Superior temporal gyrus (tissue), 1 donor: ENCODE results near the gene GRM5.
A peak's percentile ranks its signal among the peaks of the same experiment; 100 is the strongest.
"Not testable (repeated sequence)": the region's sequence is repeated elsewhere in the genome, so short reads cannot be mapped to it uniquely, and the experiment has no call there.

Experiments used
- DNase-seq: peaks from one replicate; pipeline ENCODE4 v3.0.0-alpha.2; 2016; ENCODE audit errors: extremely low spot score

GRM5 gene

DNA sequence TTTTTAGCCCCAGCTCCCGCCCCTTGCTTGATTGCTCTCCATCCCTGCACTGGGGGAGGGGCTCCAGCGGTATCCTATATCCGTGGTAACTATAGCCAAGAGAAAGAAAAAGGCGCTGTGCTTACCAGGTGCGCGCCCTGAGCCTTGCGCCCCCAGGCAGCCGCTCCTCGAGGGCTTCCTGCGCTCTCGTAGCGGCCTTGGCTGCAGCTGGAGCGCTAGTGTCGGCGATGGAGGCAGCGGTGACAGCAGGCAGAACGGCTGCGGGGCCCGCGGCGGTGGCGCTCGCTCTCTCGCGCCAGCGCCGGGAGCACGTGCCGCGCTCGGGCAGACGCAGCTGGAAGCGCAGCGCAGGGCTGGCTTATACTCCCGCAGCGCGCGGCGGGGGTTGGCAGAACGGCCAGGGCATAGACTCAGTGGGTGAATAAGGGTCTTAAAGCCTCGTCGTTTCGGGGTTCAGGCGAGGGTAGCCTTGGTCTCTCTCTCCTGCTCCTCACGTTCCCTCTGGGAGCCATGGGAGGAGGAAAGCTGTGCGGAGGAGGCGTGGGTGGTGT, at the start of gene GRM5:
Gene GRM5, minus strand, starts transcription at position 332 of the 551 bp plus-strand sequence. CDS start 18,110 bp downstream, outside the sequence.
- DNase-seq = not testable (repeated sequence)

DNA sequence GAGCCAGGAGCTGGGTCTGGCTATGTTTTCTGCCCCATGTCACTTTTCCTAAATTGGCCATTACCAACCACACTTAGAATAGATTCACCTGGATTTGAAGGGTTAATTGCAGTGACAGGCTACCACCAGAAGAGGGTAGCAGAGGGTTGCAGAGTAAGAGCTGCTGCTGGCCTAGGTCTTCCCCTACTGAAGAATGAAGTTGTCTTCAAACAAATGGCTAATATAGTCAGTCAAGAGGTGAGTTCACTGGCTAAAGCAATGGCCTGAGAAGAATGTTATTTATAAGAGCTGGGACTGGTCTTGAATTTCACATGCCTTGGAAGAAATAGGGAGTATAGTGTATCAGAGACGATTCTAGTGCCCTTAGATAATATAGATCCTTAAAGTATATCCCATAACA, 32.2 kb upstream of the GRM5 start:
- peak; percentile 62 for DNase-seq

DNA sequence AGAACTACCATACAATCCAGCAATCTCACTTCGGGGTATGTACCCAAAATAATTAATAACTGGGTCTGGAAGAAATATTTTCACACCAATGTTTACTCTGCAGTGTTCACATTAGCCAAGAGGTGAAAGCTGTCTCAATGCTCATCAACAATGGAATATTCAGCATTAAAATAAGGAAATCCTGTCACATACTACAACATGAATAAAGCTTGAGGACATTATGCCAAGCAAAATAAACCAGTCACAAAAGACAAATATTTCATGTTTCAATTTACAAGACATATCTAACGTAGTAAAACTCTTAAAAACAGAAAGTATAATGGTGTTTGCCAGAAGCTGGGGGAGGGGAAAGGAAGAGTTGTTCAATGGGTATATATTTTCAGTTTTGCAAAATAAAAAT, 28.0 kb upstream of the GRM5 start:
- DNase-seq = not testable (repeated sequence)

DNA sequence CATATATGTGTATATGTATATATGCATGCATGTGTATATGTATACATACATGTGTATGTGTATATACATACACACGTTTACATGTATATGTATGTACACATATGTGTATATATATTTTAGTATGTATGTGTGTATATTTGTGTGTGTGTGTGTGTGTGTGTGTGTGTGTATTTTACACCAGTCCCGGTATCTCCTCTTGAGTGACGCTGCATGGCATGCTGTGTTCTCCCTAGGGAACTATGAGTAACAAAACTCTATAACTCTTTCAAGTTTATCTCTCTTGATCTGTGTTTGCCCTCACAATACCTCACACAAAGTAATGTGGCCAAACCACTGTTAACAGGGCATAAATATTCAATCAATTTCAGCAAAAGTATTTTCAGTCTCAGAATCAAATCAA, 19.2 kb upstream of the GRM5 start:
- not testable (repeated sequence) for DNase-seq

DNA sequence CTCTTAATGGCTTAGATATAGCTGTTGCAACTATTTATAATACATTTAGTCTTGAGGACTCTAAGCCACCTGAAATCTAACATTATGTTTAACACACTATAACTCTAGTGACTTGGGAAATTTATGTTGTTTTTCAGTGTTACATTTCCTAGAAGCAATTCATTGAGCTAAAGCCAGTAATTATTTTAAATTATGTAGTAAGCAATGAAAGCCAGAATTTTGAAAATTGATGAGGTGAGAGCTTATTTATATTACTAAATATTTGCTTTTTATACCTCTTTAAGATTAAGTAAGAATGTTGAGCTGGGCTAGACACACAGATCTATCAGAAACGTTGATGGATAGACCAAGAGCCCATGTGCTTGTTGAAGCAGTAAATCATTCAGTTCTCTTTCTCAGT, 5.1 kb upstream of the GRM5 start:
- DNase-seq = not testable (repeated sequence)

DNA sequence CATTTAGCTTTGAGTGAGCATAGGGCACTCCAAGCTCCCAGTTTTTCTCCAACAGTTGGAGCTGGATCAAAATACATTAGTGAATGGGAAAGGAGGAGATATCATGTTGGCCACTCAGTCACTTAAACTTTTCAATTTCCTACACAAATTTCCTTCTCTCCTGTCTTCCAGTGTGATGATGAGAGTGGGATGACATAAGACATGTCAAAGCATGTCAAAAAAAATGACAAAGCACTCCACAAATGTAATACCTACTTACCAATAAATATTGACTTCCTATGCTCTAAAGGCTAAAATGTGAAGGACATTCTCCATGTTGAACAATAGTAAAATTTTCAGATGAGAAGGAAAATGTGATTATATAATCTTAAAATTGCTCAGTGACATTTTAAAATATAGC, 1.5 kb upstream of the GRM5 start:
- DNase-seq = no peak

DNA sequence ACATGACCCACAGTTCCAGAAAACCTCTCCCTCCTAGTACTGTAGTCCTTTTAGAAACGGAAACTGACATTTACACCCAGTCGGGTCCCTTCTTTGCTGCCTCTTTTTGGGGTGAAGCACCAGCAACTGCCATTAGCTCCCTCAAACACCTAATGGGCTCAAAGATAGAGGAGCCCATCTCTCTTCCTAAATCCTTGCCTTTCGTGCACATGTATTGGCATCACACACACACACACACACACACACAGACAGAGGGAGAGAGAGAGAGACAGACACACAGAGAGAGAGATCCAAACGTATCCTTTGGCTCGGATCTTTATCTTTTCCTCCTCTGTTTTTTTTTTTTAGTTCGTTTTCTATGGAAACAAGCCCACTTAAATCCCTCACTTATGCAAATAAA, 716 bp downstream of the GRM5 start:
- DNase-seq = peak; percentile 40

DNA sequence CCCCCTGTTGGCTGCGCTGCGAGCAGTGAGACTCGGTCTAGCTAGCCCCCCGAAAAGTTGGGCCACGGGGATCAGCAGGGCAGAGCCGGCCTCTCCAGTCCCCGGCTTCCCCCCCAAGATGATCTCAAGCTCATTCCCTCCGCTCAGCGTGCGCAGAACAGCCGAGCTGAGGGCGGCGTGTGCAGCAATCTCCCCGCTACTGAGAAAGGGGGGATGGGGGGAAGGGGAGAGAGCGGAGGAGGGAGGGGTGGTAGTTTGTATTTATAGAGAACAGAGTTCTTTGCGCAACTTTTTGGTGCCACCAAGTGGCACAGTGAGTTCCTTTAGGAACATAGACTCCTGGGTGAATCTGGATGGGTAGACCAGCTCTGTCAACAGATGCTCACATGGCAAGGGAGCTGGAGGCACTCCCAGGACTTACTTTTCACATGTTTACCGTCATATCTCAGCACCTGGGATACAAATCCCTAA, 2.3 kb downstream of the GRM5 start:
- DNase-seq = peak; percentile 62

DNA sequence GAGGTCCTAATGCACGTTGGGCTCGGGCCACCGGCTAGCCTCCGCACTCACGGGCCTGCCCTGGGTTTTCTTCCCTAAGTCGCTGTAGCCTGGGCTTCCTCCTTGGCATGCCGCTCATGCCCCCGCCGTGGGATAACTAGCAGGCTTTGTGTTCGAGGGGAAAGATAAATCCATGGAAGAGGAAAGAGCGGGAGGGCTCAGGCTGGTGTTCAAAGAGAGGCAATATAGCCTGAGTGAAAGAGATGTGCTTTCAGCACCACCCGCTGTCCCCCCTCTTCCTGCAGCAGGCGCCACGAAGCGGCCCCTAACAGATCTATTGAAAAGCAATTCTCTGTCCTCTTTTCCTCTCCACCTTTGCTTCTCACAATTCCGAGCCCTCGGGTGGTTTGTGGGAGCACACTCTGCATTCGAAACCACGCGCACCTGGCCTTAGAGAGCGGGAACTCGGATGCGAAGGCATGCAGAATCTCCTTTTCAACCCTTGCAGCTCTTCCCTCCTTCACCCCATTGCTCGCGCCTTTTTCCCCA, 2.9 kb downstream of the GRM5 start:
- not testable (repeated sequence) for DNase-seq

DNA sequence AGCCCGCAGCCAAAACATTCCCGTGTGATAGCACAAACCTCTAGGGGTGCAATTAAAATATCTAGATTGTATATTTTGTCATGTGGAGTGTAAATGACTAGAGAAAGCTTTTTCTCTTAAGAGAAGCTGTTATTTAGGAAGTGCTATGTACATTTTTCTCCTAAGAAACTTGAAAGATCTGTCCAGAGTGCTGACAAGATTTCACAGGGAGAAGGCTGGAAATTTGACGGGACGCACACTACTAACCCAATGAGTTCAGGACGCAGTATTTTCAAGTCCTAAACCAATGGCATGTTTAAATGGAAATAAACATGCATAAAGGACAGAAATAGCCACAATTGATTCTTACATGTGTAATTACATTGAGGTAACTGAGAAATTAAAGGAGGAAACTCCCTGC, 3.9 kb downstream of the GRM5 start:
- DNase-seq = not testable (repeated sequence)

DNA sequence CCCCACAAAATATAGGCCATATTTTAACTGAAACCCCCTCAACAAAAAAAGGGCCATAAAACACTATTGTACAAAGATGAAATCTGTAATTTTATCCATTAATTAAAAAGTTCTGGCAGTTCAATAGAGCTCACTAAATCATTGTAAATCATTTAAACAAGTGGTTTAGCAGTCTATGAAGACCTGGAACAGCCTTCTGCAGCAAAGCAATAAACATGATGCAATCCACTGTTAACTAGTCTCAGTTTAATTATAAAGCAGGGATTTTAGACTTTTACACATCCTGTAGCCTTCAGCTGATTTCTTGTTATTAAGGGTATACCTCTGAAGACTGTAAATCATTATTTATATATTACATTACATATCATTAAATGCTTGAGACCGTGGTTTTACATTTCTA, 8.4 kb downstream of the GRM5 start:
- DNase-seq = not testable (repeated sequence)

DNA sequence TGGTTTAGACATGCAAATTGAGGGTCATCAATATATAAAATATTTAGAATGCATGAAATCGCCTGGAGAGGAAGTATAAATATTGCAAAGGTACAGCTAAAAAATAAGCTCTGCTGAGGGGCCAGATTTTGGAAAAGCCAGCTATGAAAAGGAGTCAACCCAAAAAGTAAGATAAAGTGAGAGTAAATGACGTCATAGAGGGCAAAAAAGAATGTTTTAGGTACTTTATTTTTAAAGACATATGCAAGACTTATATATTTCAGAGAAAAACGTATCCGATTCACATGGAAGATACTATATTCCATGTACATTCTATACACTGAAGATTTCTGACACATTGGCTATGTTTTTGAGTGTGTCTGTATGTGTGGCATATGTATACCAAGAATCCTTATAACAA, 13.6 kb downstream of the GRM5 start:
- DNase-seq = no peak

DNA sequence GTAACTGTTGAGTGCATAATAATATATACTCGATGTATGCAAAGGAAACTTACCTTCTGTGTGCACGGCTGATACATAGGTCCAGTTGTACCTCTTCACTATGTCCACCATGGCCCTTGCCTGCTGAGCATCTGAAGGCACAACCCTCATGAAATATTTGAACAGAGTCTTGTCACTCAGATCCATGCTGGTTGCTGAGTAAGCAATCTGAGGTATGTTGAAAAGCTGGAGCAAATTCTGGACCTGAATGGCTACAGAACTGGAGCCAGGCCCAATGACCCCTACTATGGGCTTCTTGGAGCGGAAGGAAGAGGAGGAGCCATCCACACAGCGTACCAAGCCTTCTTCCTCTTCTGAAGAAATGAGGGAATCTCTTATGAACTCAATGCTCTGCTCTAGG, 18.6 kb downstream of the GRM5 start:
- DNase-seq = not testable (repeated sequence)

DNA sequence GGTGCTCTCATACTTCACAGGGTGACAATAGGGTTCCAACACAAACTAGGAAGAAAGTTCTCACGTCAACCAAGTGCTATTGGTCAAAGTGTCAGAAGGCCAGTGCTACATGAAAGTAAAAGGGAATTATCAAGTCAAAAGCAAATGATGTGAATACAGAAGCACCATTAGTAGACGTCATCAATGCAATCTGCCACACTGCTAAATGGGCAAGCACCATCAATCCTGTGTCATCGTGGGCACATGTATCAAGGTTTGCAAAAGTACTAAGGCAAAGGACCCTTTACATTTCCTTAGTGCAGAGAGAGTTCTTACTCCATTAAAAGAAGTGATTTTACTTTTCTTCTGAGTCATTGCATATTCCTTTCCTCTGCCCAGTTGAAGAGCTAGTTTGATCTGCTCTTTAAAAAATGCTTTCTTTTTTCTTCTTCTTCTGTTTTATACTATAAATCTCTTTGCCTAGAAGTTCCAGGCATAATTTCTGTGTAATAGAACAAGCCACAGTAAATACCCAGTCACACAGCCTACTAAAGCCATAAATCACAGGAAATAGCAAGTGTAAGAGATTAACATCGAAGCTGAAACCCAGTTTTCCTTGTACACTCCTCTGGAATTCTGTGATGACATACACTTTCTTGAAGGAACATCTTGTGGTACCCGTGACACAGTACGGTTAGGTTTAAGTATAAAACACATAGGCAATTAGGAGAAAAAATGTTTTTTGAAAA, 21.8 kb downstream of the GRM5 start:
- DNase-seq = not testable (repeated sequence)

DNA sequence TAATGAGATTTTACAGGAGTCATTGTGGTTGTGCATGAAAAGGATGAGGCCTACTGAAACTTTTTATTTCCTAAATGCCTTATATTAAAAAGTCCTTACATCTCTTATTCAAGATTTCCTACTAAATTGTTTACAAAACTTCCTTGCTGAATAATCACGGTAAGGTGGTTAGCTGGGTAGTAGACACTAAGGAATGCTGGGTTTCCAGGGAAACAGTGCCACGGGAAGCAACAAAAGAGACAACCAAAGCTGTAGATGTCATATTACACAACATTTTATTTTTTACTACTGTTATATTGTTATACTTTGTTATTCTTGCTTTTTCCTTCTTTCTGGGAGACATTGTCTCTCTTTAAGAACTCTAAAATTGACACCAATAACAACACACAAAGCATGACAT, 36.1 kb downstream of the GRM5 start:
- DNase-seq = not testable (repeated sequence)

DNA sequence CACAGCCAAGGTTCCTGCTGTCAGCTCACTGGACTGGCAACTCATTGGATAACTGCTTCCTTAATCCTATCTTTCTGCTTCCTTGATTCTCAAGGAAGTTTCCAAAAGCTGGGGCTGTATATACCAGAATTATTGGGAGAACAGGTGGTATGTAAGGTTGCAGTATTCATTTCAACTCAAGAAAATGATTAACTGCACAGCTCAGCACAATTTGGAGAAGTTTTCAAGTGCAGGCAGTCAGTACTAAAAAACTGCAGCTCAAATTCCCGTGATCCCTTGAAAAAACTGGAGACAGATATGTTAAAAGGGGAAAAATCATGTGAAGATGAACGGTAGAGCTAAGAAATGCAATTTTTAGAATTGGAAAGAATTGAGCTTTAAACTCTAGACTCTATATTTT, 44.4 kb downstream of the GRM5 start:
- DNase-seq = no peak

DNA sequence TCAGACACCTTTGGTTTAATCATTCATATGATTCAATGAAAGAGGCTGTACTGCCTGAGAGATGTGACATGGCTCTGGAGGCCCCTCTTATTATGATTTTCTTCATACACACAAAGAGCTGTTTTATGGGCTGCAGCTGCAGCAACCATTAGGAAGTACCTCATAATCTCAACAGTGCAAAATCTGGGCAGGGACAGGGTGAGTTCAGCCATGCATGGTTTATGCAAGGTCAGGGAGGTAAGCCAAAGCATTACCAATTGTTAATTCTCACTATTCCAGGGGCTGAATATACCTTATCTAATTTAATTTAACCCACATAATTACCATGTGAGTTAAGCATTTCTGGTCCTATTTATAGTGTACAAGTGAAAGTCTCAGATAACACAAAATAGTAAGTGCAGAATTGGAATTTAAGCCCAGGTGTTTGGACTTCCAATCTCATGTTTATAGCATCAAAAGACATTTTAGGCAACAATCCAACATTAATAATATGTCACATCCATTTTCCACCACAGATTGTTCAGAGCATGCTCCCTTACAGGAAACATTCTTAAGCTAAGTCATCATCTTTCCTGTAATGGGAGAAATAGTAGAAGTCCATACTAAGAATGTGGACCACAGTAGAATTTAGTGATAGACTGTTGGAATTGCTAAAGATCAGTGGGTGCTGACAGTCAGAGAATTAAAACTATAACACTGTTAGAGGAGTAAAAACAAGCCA, 45.8 kb downstream of the GRM5 start:
- DNase-seq = not testable (repeated sequence)

DNA sequence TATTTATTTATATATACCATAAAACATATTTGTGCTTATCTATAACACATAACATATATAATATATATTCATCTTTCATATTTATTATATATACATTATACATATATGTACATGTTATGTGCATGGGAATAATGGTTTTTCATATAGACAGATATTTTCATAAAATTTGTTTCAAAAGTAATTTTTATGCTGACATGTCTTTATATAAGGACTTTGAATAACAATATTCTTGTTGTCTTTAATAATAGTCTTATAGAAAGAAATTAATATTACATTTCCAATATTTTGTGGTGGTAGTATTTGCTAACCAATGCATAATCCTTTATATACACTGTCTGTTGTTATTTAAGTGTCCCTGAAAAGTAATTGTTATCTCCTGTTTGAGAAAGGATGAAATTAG, 49.6 kb downstream of the GRM5 start:
- DNase-seq = no peak

DNA sequence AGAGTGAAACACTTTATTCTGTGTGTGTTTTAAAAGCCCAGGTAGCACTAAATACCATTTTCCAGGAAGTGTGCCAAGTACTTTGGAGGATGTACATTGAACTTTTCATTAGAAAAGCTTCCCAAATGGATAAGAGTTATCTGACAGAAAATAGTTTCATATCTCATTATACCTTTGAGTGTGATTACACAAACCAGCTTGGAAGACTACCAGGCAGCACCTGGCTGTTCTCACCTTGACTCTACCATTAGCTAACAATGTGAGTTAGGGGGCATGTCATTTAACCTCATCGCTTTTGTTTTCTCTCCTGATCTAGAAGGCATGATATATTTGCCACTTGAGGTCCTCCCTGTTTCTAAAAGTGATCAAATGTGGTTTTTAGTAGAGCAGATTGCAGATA, 50.2 kb downstream of the GRM5 start:
- no peak for DNase-seq

DNA sequence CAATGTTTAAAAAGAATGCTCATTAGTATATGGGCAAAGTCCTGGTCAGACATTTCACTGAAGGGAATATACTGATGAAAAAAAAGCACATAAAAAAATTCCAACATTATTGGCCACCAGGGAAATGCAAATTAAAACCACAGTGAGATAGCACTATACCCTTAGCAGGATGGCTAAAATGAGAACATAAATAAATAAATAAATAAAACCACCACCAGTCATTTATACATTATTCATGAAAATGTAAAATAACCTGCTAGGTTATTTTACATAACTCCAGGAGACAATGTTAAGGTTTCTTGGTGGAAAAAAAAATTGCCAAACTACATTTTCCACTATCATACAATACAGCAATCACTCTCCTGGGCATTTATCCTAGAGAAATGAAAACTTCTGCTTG, 64.9 kb downstream of the GRM5 start:
- not testable (repeated sequence) for DNase-seq

DNA sequence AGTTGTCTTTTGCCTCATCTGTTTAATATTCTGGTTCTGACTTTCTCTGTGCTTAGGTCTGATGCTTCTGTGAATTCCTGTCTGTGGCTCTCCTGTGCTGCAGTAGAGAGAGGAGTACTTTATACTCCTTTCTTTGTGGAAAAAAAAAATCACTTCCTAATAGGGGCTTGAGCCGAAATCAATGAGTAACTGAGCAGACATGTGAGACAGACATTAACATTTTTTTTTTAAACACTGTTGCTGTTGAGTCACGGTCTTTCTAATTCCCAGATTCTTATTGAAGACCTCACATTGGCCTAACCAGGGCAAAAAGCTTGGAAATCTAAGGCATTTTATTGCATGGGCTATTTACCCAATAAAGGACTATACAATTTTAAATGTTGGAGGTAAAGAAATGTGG, 86.1 kb downstream of the GRM5 start:
- no peak for DNase-seq

DNA sequence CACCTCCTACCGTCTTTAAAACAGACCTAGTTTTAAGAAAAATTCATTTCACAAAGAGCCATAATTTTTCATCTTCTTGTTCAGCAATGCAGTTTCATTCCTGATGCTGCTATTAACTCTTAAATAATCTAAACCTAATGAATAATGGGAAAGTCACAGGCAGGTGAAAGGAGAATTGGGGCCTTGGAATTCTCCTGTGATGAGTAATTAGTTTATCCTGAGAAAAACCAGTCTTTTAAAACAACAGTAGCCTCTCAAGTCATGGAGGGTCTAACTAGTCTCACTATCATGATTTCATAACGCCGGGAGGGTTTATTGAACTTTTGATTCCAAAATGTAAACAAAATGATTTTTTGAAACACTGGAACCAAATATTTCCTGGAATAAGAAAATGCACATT, 86.8 kb downstream of the GRM5 start:
- not testable (repeated sequence) for DNase-seq

DNA sequence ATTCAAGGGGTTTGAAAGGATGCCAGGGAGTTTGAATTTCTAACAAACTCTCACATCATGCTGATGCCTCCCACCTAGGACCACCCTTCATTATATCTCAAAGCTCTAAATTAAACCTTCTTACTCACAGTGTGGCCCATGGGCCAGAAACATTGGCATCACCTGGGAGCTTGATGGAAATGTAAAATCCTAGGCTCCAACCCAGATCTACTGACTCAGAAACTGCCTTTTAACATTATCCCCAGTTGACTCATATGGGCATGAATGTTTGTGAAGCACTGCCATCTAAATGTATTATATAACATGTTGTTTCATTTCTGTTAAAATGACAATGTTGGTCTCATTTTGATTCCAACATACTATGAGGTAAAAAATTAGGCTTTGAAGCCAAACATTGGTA, 90.3 kb downstream of the GRM5 start:
- not testable (repeated sequence) for DNase-seq
